IMR-90 (cell line): ENCODE results near the gene RFX5. TPM values are rescaled to one million over a fixed set of nuclear protein-coding genes. Genes with fewer than 3 reads are reported as not detected.

Source experiments
- ATAC-seq: fragments of 200-7000 bp; cut with Tn5 transposase; 2 replicates; pipeline ENCODE4 v1.9.1; 2020; ENCODE audit warnings: low read depth, mild to moderate bottlenecking, moderate library complexity
- BruUV-seq: library from RNA; stranded (reverse); fragments of 400-500 nt; replicated peaks from 2 replicates; lab custom pipeline; 2021; lab: Mats Ljungman, UMichigan
- CTCF ChIA-PET: fragments of 300-600 bp; formaldehyde crosslinking; extraction: SDS; loops from one replicate; lab custom pipeline; 2021; ENCODE audit warnings: antibody characterized with exemption; lab: Yijun Ruan, JAX
- POLR2A ChIA-PET: fragments of 300-600 bp; sonication (Branson Sonifier 250); formaldehyde crosslinking; loops from one replicate; lab custom pipeline; 2022; ENCODE audit warnings: antibody characterized with exemption; ENCODE audit not compliant: unreplicated experiment; lab: Charles Lee
- DNase-seq: peaks from one replicate; pipeline ENCODE4 v3.0.0; 2013
- H2AFZ ChIP-seq: replicated peaks from 2 replicates; pipeline ENCODE3; 2013; ENCODE audit warnings: low read length, mild to moderate bottlenecking; ENCODE audit not compliant: poor library complexity
- H2AK5ac ChIP-seq: 2 replicates; pipeline ENCODE4 v1.6.1; 2013; ENCODE audit warnings: low read depth, low read length, inconsistent platforms
- H2AK9ac ChIP-seq: replicated peaks from 2 replicates; pipeline ENCODE3; 2013; ENCODE audit warnings: mild to moderate bottlenecking, low read depth, low read length, moderate library complexity; ENCODE audit not compliant: poor library complexity
- H2BK120ac ChIP-seq: 2 replicates; pipeline ENCODE4 v1.6.1; 2013; ENCODE audit warnings: low read depth, low read length, inconsistent platforms
- H2BK15ac ChIP-seq: 3 replicates; pipeline ENCODE4 v1.6.1; 2013; ENCODE audit warnings: low read depth, low read length, inconsistent platforms
- H2BK20ac ChIP-seq: 2 replicates; pipeline ENCODE4 v1.6.1; 2013; ENCODE audit warnings: low read depth, mild to moderate bottlenecking, inconsistent platforms, low read length, moderate library complexity
- H2BK5ac ChIP-seq: 2 replicates; pipeline ENCODE4 v1.6.1; 2013; ENCODE audit warnings: mild to moderate bottlenecking, low read depth, low read length, inconsistent platforms; ENCODE audit not compliant: poor library complexity, severe bottlenecking
- H3K14ac ChIP-seq: replicated peaks from 2 replicates; pipeline ENCODE4 v1.6.1; 2013; ENCODE audit warnings: low read depth, low read length, inconsistent platforms
- H3K18ac ChIP-seq: 2 replicates; pipeline ENCODE4 v1.6.1; 2013; ENCODE audit warnings: low read depth, low read length, control low read depth
- H3K23ac ChIP-seq: 2 replicates; pipeline ENCODE4 v1.6.1; 2013; ENCODE audit warnings: low read depth, low read length, inconsistent platforms
- H3K27ac ChIP-seq: 2 replicates; pipeline ENCODE4 v1.5.1; 2013; ENCODE audit warnings: mild to moderate bottlenecking, control low read depth, low read length; ENCODE audit not compliant: insufficient read depth
- H3K27me3 ChIP-seq: 2 replicates; pipeline ENCODE4 v1.6.1; 2013; ENCODE audit warnings: low read length; ENCODE audit not compliant: control insufficient read depth, insufficient read depth
- H3K36me3 ChIP-seq: 2 replicates; pipeline ENCODE4 v1.6.1; 2013; ENCODE audit warnings: low read length, mixed read lengths; ENCODE audit not compliant: control insufficient read depth, insufficient read depth
- H3K4ac ChIP-seq: 2 replicates; pipeline ENCODE4 v1.6.1; 2013; ENCODE audit warnings: low read depth, low read length, inconsistent platforms
- H3K4me1 ChIP-seq: 2 replicates; pipeline ENCODE4 v1.6.1; 2013; ENCODE audit warnings: low read length, mixed read lengths; ENCODE audit not compliant: control insufficient read depth, insufficient read depth
- H3K4me2 ChIP-seq: 2 replicates; pipeline ENCODE4 v1.6.1; 2013; ENCODE audit warnings: low read depth, mild to moderate bottlenecking, control low read depth, low read length, moderate library complexity
- H3K4me3 ChIP-seq: 2 replicates; pipeline ENCODE4 v1.5.1; 2013; ENCODE audit warnings: low read depth, mild to moderate bottlenecking, control low read depth, low read length, moderate library complexity; ENCODE audit not compliant: insufficient read depth
- H3K56ac ChIP-seq: 2 replicates; pipeline ENCODE4 v1.6.1; 2013; ENCODE audit warnings: low read length, inconsistent platforms; ENCODE audit not compliant: insufficient read depth; ENCODE audit errors: extremely low read depth
- H3K79me1 ChIP-seq, 2 experiments: 2 replicates each; pipeline ENCODE4 v1.6.1; 2013; ENCODE audit warnings: low read length in 2 of 2, inconsistent platforms in 1 of 2, low read depth in 1 of 2
- H3K9ac ChIP-seq: 2 replicates; pipeline ENCODE4 v1.6.1; 2013; ENCODE audit warnings: low read depth, low read length, control low read depth
- H3K9me1 ChIP-seq: 2 replicates; pipeline ENCODE4 v1.6.1; 2013; ENCODE audit warnings: low read length, inconsistent platforms; ENCODE audit not compliant: insufficient read depth
- H3K9me3 ChIP-seq: 2 replicates; pipeline ENCODE4 v1.6.1; 2013; ENCODE audit warnings: low read length; ENCODE audit not compliant: control insufficient read depth, insufficient read depth
- H4K20me1 ChIP-seq: 2 replicates; pipeline ENCODE4 v1.6.1; 2013; ENCODE audit warnings: low read length, inconsistent platforms; ENCODE audit not compliant: insufficient read depth
- H4K5ac ChIP-seq: 2 replicates; pipeline ENCODE4 v1.6.1; 2013; ENCODE audit warnings: mild to moderate bottlenecking, low read depth, low read length, control low read depth
- H4K8ac ChIP-seq, 2 experiments: 2 replicates each; pipeline ENCODE4 v1.6.1; 2013; ENCODE audit warnings: low read depth in 2 of 2, low read length in 2 of 2, control low read depth in 1 of 2, inconsistent platforms in 1 of 2
- H4K91ac ChIP-seq: 2 replicates; pipeline ENCODE4 v1.6.1; 2013; ENCODE audit warnings: low read depth, low read length, inconsistent platforms; ENCODE audit not compliant: insufficient read depth
- USF2 ChIP-seq: fragments of 150-350 bp; IDR thresholded peaks from 2 replicates; pipeline ENCODE4 v1.6.1; 2017; ENCODE audit warnings: mild to moderate bottlenecking, antibody characterized with exemption, low read length, low read depth
- WGBS, 2 experiments: methylation state at CpG; one replicate each; pipeline versions ENCODE4 v1.1.5 to v1.1.7; 2013; ENCODE audit warnings: missing lambda C conversion rate in 2 of 2; ENCODE audit not compliant: insufficient read length in 1 of 2; ENCODE audit errors: extremely low coverage in 2 of 2; 5-methylcytosine and 5-hydroxymethylcytosine counted together
- dilution Hi-C: fragments of 300-500 bp; cut with HindIII; formaldehyde crosslinking; loops from one replicate; pipeline ENCODE4 v1.14.3; 2018; ENCODE audit warnings: low sequenced_read_pairs; ENCODE audit not compliant: unreplicated experiment
- in situ Hi-C: fragments of 300-500 bp; cut with MboI; formaldehyde crosslinking; loops from 3 replicates; pipeline ENCODE4 v1.14.3; 2019; ENCODE audit warnings: low sequenced_read_pairs, inconsistent platforms, mixed read lengths
- intact Hi-C: fragments of 100-400 bp; cut with micrococcal nuclease; formaldehyde crosslinking; loops from 2 replicates; pipeline ENCODE4 v1.10.0; 2022
- polyA plus RNA-seq, 3 experiments: library from polyadenylated mRNA; depleted of rRNA; stranded (reverse); fragments of >200 nt; gene quantifications; 2 replicates each; pipeline ENCODE4 v1.2.3, GENCODE V29; 2012; ENCODE audit warnings: low replicate concordance in 1 of 3
- total RNA-seq: library from RNA; depleted of rRNA; stranded (reverse); fragments of >200 nt; gene quantifications from 2 replicates; pipeline ENCODE4 v1.2.3, GENCODE V29; 2012

Gene RFX5
- total and polyA plus RNA-seq, 2 of the 4 experiments (the other 2 are of a cell fraction): 29.3 to 44.4 TPM

- in situ Hi-C loops: no loop called here
- peak overlapping the region; percentile 70 for H3K4ac ChIP-seq
- H2AK9ac ChIP-seq: no peak overlapping the region
- intact Hi-C loops: loop anchor here (1.0 kb wide), 1 partner anchor 52 kb away; the partner anchor contains the start of gene PSMB4
- H3K56ac ChIP-seq: peak overlapping the region; percentile 31; the same call in 1 of the 2 replicates
- no peak for ATAC-seq
- dilution Hi-C loops: no loop called here
- peaks cover 19% of the 10 kb centered on the region for H3K36me3 ChIP-seq
- H2BK15ac ChIP-seq: peak overlapping the region; percentile 39; the same call in 1 of the 3 replicates
- peak overlapping the region; percentile 81 to 82 for H4K8ac ChIP-seq
- H3K27me3 ChIP-seq: no peaks in the 10 kb centered on the region
- ChIA-PET CTCF (no interaction called here), POLR2A (no interaction called here)
- peak overlapping the region; percentile 50; the same call in 1 of the 2 replicates for H3K23ac ChIP-seq
- H3K9me3 ChIP-seq: no peaks in the 10 kb centered on the region
- WGBS, 2 experiments: no CpG with 5 or more reads among the region's 12 CpGs
- H2BK120ac ChIP-seq: peak overlapping the region; percentile 75
- no TSS peak for BruUV-seq
- H2BK20ac ChIP-seq: peak overlapping the region; percentile 44
- H4K91ac ChIP-seq: peak overlapping the region; percentile 73
- peak overlapping the region; percentile 62 for H3K4me2 ChIP-seq
- peak overlapping the region; percentile 31; the same call in 1 of the 2 replicates for H3K27ac ChIP-seq
- no peak for TF ChIP-seq USF2
- peak overlapping the region; percentile 86 for H3K14ac ChIP-seq
- peak overlapping the region; percentile 79 for H2AFZ ChIP-seq
- H4K20me1 ChIP-seq: no peaks in the 10 kb centered on the region
- peak overlapping the region; percentile 23; the same call in 1 of the 2 replicates for H4K5ac ChIP-seq
- peaks cover 7% of the 10 kb centered on the region for H3K4me1 ChIP-seq
- H3K79me1 ChIP-seq: peaks cover 12 to 22% of the 10 kb centered on the region in 2 experiments
- H3K4me3 ChIP-seq: peak overlapping the region; percentile 34
- H3K9me1 ChIP-seq: peaks cover 10% of the 10 kb centered on the region
- peak overlapping the region; percentile 17; the same call in 1 of the 2 replicates for H3K9ac ChIP-seq
- peak overlapping the region; percentile 37 for H2BK5ac ChIP-seq
- DNase-seq: no peak
- H3K18ac ChIP-seq: peak overlapping the region; percentile 4; the same call in 1 of the 2 replicates
- H2AK5ac ChIP-seq: peak overlapping the region; percentile 57; the same call in 1 of the 2 replicates
Measured at GRCh38 chr1:151347523-151348246, 633 bp upstream of the RFX5 start.
